Keratinocyte (primary cell): ENCODE results near the gene ABCA7.

ENCODE experiments used
- CTCF ChIP-seq, 3 experiments: IDR thresholded peaks in 1 of 3; conservative IDR thresholded peaks in 1 of 3; optimal IDR thresholded peaks in 1 of 3; 2 replicates in 2 of 3; 3 replicates in 1 of 3; pipeline versions ENCODE3 to v1.5.1; 2011; ENCODE audit warnings: low read length in 3 of 3, mild to moderate bottlenecking in 3 of 3, moderate library complexity in 2 of 3, control low read depth in 1 of 3, inconsistent platforms in 1 of 3; ENCODE audit not compliant: insufficient read depth in 2 of 3; ENCODE audit errors: extremely low read depth in 1 of 3
- EZH2 ChIP-seq: IDR thresholded peaks from one replicate; pipeline ENCODE4 v1.6.1; 2012; ENCODE audit warnings: inconsistent platforms, mild to moderate bottlenecking, low read length, moderate library complexity

GRCh38 chr19:1063030-1063908 lies 23.4 kb downstream of the ABCA7 start:
- no peak for TF ChIP-seq CTCF (optimal IDR thresholded peaks at IDR 0.05 in 1 of 3, IDR thresholded peaks at IDR 0.05 in 1 of 3, conservative IDR thresholded peaks at IDR 0.05 in 1 of 3; ENCODE audit: extremely low read depth in 1 of 3, insufficient read depth in 2 of 3, low read length in 3 of 3)
- no peak for TF ChIP-seq EZH2
